Ishikawa (cell line): Measurements from ENCODE around the gene MYOZ2.

ENCODE experiments used
- RAD21 ChIP-seq: IDR thresholded peaks from 2 replicates; pipeline ENCODE4 v1.6.1; 2012; ENCODE audit warnings: low read depth
- TAF1 ChIP-seq: IDR thresholded peaks from 2 replicates; pipeline ENCODE4 v1.6.1; 2012; ENCODE audit warnings: low read depth, mild to moderate bottlenecking
- TF ChIP-seq, protein P1 (sequence below): IDR thresholded peaks from 2 replicates; pipeline ENCODE4 v1.6.1; 2012; ENCODE audit warnings: low read depth, mild to moderate bottlenecking

DNA sequence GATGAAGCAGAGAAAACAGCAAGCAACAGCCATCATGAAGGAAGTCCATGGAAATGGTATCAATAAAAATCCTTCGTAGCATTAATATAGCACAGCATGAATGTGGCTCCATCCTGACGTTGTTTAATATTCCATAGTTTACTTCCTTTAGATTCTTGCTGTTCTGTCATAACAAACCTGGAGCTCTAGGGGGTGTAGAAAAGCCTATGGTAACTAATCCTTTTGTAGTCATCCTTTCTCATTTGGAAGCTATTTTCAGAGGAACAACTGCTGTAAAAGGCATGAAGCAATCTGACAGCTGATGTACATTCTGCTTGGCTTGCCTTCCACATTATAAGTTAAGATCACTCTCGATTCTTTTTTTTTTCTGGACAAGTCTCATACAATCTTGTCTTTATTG lies 914 bp downstream of the MYOZ2 start:
- TF ChIP-seq, protein P1, sequence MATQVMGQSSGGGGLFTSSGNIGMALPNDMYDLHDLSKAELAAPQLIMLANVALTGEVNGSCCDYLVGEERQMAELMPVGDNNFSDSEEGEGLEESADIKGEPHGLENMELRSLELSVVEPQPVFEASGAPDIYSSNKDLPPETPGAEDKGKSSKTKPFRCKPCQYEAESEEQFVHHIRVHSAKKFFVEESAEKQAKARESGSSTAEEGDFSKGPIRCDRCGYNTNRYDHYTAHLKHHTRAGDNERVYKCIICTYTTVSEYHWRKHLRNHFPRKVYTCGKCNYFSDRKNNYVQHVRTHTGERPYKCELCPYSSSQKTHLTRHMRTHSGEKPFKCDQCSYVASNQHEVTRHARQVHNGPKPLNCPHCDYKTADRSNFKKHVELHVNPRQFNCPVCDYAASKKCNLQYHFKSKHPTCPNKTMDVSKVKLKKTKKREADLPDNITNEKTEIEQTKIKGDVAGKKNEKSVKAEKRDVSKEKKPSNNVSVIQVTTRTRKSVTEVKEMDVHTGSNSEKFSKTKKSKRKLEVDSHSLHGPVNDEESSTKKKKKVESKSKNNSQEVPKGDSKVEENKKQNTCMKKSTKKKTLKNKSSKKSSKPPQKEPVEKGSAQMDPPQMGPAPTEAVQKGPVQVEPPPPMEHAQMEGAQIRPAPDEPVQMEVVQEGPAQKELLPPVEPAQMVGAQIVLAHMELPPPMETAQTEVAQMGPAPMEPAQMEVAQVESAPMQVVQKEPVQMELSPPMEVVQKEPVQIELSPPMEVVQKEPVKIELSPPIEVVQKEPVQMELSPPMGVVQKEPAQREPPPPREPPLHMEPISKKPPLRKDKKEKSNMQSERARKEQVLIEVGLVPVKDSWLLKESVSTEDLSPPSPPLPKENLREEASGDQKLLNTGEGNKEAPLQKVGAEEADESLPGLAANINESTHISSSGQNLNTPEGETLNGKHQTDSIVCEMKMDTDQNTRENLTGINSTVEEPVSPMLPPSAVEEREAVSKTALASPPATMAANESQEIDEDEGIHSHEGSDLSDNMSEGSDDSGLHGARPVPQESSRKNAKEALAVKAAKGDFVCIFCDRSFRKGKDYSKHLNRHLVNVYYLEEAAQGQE = no peak
- TF ChIP-seq RAD21 (no peak), TAF1 (no peak)
